K562 (cell line): Measurements from ENCODE around the gene SFXN5. TPM values are rescaled to one million over a fixed set of nuclear protein-coding genes. Genes with fewer than 3 reads are reported as not detected.

ENCODE experiments used
- CEBPB ChIP-seq: fragments of 450-650 bp; IDR thresholded peaks from 2 replicates; pipeline ENCODE4 v1.6.1; 2016; ENCODE audit warnings: missing genetic modification characterization, missing compliant biosample characterization
- E2F1 ChIP-seq: sonication (generic); formaldehyde crosslinking; IDR thresholded peaks from 2 replicates; pipeline ENCODE4 v1.8.1; 2023; ENCODE audit warnings: mild to moderate bottlenecking, missing genetic modification reagents, moderate library complexity
- FOXA3 ChIP-seq, 2 experiments: fragments of 450-650 bp in 1 of 2; sonication (generic) in 1 of 2; formaldehyde crosslinking; IDR thresholded peaks in 1 of 2; conservative IDR thresholded peaks in 1 of 2; 2 replicates each; pipeline versions ENCODE4 v1.4.0 to v1.8.0; 2020 to 2022; ENCODE audit warnings: mild to moderate bottlenecking in 2 of 2, missing genetic modification reagents in 1 of 2
- IRF2 ChIP-seq: sonication (generic); formaldehyde crosslinking; IDR thresholded peaks from 2 replicates; pipeline ENCODE4 v1.8.1; 2022; ENCODE audit warnings: mild to moderate bottlenecking, missing genetic modification reagents
- KDM1A ChIP-seq, 2 experiments: fragments of 450-650 bp; IDR thresholded peaks; 2 replicates each; pipeline ENCODE4 v1.6.1; 2016; ENCODE audit warnings: mild to moderate bottlenecking in 2 of 2
- MBD1 ChIP-seq: fragments of 250-450 bp; sonication (Bioruptor Pico); IDR thresholded peaks from 2 replicates; pipeline ENCODE4 v1.8.0; 2022; ENCODE audit warnings: inconsistent platforms
- NCOA1 ChIP-seq: fragments of 450-650 bp; IDR thresholded peaks from 2 replicates; pipeline ENCODE4 v1.6.1; 2016; ENCODE audit warnings: low read depth
- SAFB ChIP-seq: fragments of 200-400 bp; formaldehyde crosslinking; IDR thresholded peaks from 2 replicates; pipeline ENCODE4 v1.6.1; 2017; ENCODE audit warnings: low read depth, low read length, borderline replicate concordance
- SRSF9 ChIP-seq: fragments of 200-400 bp; formaldehyde crosslinking; IDR thresholded peaks from 2 replicates; pipeline ENCODE4 v1.6.1; 2017; ENCODE audit warnings: low read depth, low read length, borderline replicate concordance
- TCF7L2 ChIP-seq: fragments of 150-350 bp; IDR thresholded peaks from 2 replicates; pipeline ENCODE4 v1.6.1; 2016; ENCODE audit warnings: low read depth, mild to moderate bottlenecking, low read length, moderate library complexity
- ZBTB11 ChIP-seq, 3 experiments: fragments of 200-800 bp in 1 of 3; fragments of 250-450 bp in 1 of 3; fragments of 450-650 bp in 1 of 3; sonication (Bioruptor Pico) in 1 of 3; sonication (Bioruptor generic) in 1 of 3; formaldehyde crosslinking in 1 of 3; IDR thresholded peaks; 2 replicates each; pipeline versions ENCODE4 v1.6.1 to v1.8.0; 2016 to 2022; ENCODE audit warnings: mild to moderate bottlenecking in 2 of 3, missing genetic modification characterization in 2 of 3, missing compliant biosample characterization in 1 of 3, moderate library complexity in 1 of 3
- ZNF699 ChIP-seq: fragments of 250-450 bp; sonication (Bioruptor Pico); IDR thresholded peaks from 2 replicates; pipeline ENCODE4 v1.8.0; 2021; ENCODE audit warnings: mild to moderate bottlenecking, moderate library complexity; ENCODE audit not compliant: insufficient replicate concordance
- polyA plus RNA-seq, 8 experiments: library from polyadenylated mRNA; depleted of rRNA in 4 of 8; stranded (reverse) in 5 of 8; unstranded in 3 of 8; fragments of >200 nt; fragmentation: Nextera tagmentation in 2 of 8; fragmentation: Illumina TruSeq in 1 of 8; extraction: Ambion mirVana in 2 of 8; extraction: Trizol in 1 of 8; gene quantifications; 2 replicates each; pipeline versions ENCODE4 v1.2.1 to v1.2.3, GENCODE V29; 2011 to 2014; ENCODE audit warnings: inconsistent platforms in 1 of 8, missing spikeins in 1 of 8
- total RNA-seq, 7 experiments: library from RNA; depleted of rRNA in 6 of 7; stranded (reverse); fragments of >200 nt in 6 of 7; fragmentation: Illumina TruSeq in 2 of 7; extraction: Trizol in 2 of 7; gene quantifications; 2 replicates each; pipeline versions ENCODE4 v1.2.1 to v1.2.3, GENCODE V29; 2011 to 2021; ENCODE audit warnings: low replicate concordance in 1 of 7
- TF ChIP-seq, protein P1 (sequence below): sonication (generic); formaldehyde crosslinking; IDR thresholded peaks from 2 replicates; pipeline ENCODE4 v1.8.0; 2022; ENCODE audit warnings: mild to moderate bottlenecking, missing genetic modification reagents, borderline replicate concordance
- TF ChIP-seq, protein P2 (sequence below): fragments of 450-650 bp; IDR thresholded peaks from 2 replicates; pipeline ENCODE4 v1.6.1; 2018; ENCODE audit warnings: mild to moderate bottlenecking, low read depth; ENCODE audit not compliant: partially characterized antibody

SFXN5 gene
- total and polyA plus RNA-seq, 9 of the 15 experiments (the other 6 are each of a cell fraction or from before 2014, with no cell fraction given) = 8.3 to 22.6 (median 16.0) TPM

GRCh38 chr2:73070643-73071359 lies 711 bp downstream of the SFXN5 start (continued):
- TF ChIP-seq ZBTB11 (CRISPR knock-in tag; IDR thresholded peaks at IDR 0.05) (no peak), E2F1 (CRISPR knock-in tag) (0 out of 2 replicates have a peak, but pooled peaks have one; percentile 54), SAFB (0 out of 2 replicates have a peak, but pooled peaks have one; percentile 7), FOXA3 (CRISPR knock-in tag; conservative IDR thresholded peaks at IDR 0.05 in 1 of 2, IDR thresholded peaks at IDR 0.05 in 1 of 2) (no peak), IRF2 (CRISPR knock-in tag) (no peak), CEBPB (tag) (no peak), TCF7L2 (no peak), NCOA1 (no peak), ZNF699 (CRISPR knock-in tag) (no peak), KDM1A (IDR thresholded peaks at IDR 0.05) (no peak), MBD1 (CRISPR knock-in tag) (no peak), SRSF9 (no peak)
- TF ChIP-seq, protein P1, sequence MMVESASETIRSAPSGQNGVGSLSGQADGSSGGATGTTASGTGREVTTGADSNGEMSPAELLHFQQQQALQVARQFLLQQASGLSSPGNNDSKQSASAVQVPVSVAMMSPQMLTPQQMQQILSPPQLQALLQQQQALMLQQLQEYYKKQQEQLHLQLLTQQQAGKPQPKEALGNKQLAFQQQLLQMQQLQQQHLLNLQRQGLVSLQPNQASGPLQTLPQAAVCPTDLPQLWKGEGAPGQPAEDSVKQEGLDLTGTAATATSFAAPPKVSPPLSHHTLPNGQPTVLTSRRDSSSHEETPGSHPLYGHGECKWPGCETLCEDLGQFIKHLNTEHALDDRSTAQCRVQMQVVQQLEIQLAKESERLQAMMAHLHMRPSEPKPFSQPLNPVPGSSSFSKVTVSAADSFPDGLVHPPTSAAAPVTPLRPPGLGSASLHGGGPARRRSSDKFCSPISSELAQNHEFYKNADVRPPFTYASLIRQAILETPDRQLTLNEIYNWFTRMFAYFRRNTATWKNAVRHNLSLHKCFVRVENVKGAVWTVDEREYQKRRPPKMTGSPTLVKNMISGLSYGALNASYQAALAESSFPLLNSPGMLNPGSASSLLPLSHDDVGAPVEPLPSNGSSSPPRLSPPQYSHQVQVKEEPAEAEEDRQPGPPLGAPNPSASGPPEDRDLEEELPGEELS = no peak
- TF ChIP-seq, protein P2, sequence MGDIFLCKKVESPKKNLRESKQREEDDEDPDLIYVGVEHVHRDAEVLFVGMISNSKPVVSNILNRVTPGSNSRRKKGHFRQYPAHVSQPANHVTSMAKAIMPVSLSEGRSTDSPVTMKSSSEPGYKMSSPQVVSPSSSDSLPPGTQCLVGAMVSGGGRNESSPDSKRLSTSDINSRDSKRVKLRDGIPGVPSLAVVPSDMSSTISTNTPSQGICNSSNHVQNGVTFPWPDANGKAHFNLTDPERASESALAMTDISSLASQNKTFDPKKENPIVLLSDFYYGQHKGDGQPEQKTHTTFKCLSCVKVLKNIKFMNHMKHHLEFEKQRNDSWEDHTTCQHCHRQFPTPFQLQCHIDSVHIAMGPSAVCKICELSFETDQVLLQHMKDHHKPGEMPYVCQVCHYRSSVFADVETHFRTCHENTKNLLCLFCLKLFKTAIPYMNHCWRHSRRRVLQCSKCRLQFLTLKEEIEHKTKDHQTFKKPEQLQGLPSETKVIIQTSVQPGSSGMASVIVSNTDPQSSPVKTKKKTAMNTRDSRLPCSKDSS = no peak
